K562 (cell line): ENCODE results near the gene UNC5B. TPM values are rescaled to one million over a fixed set of nuclear protein-coding genes. Genes with fewer than 3 reads are reported as not detected.

Experiments
- HNRNPK ChIP-seq: fragments of 200-400 bp; formaldehyde crosslinking; IDR thresholded peaks from one replicate; pipeline ENCODE4 v1.6.1; 2018; ENCODE audit warnings: mild to moderate bottlenecking, low read depth, low read length; ENCODE audit not compliant: poor library complexity, severe bottlenecking
- KDM1A ChIP-seq, 2 experiments: fragments of 450-650 bp; IDR thresholded peaks; 2 replicates each; pipeline ENCODE4 v1.6.1; 2016; ENCODE audit warnings: mild to moderate bottlenecking in 2 of 2
- NBN ChIP-seq: fragments of 450-650 bp; IDR thresholded peaks from 2 replicates; pipeline ENCODE4 v1.6.1; 2016; ENCODE audit warnings: low read depth, mild to moderate bottlenecking
- PBX2 ChIP-seq, 2 experiments: IDR thresholded peaks in 1 of 2; conservative IDR thresholded peaks in 1 of 2; 2 replicates each; pipeline ENCODE4 v1.6.1; 2016; ENCODE audit warnings: low read depth in 2 of 2, mild to moderate bottlenecking in 1 of 2, missing compliant biosample characterization in 1 of 2, missing genetic modification characterization in 1 of 2, moderate library complexity in 1 of 2
- RBM25 ChIP-seq: fragments of 200-400 bp; formaldehyde crosslinking; IDR thresholded peaks from 2 replicates; pipeline ENCODE4 v1.6.1; 2018; ENCODE audit warnings: low read length, low read depth, moderate library complexity; ENCODE audit not compliant: severe bottlenecking
- VEZF1 ChIP-seq: fragments of 200-800 bp; sonication (Bioruptor generic); IDR thresholded peaks from 2 replicates; pipeline ENCODE4 v1.6.1; 2017; ENCODE audit warnings: missing genetic modification characterization, missing compliant biosample characterization
- polyA plus RNA-seq, 8 experiments: library from polyadenylated mRNA; depleted of rRNA in 4 of 8; stranded (reverse) in 5 of 8; unstranded in 3 of 8; fragments of >200 nt; fragmentation: Nextera tagmentation in 2 of 8; fragmentation: Illumina TruSeq in 1 of 8; extraction: Ambion mirVana in 2 of 8; extraction: Trizol in 1 of 8; gene quantifications; 2 replicates each; pipeline versions ENCODE4 v1.2.1 to v1.2.3, GENCODE V29; 2011 to 2014; ENCODE audit warnings: inconsistent platforms in 1 of 8, missing spikeins in 1 of 8
- total RNA-seq, 7 experiments: library from RNA; depleted of rRNA in 6 of 7; stranded (reverse); fragments of >200 nt in 6 of 7; fragmentation: Illumina TruSeq in 2 of 7; extraction: Trizol in 2 of 7; gene quantifications; 2 replicates each; pipeline versions ENCODE4 v1.2.1 to v1.2.3, GENCODE V29; 2011 to 2021; ENCODE audit warnings: low replicate concordance in 1 of 7

Gene UNC5B
- total and polyA plus RNA-seq, 9 of the 15 experiments (the other 6 are each of a cell fraction or from before 2014, with no cell fraction given), result 0.10 to 8.4 (median 2.1) TPM

- no peak for TF ChIP-seq PBX2 (CRISPR knock-in tag; IDR thresholded peaks at IDR 0.05; ENCODE audit: low read depth)
- TF ChIP-seq PBX2 (tag; conservative IDR thresholded peaks at IDR 0.05; ENCODE audit: low read depth), result peak; percentile 86
- no peak for TF ChIP-seq NBN
- TF ChIP-seq VEZF1 (CRISPR knock-in tag), result peak; percentile 60
- no peak for TF ChIP-seq HNRNPK
- TF ChIP-seq RBM25, result peak; percentile 66
- peak in 1 of 2 experiments; percentile 33; a peak in 1 of 4 replicates for TF ChIP-seq KDM1A (IDR thresholded peaks at IDR 0.05)
Measured at GRCh38 chr10:71255808-71256660, 43.7 kb downstream of the UNC5B start (continued).
